Measurements from ENCODE around the gene PLPP3. TPM values are rescaled to one million over a fixed set of nuclear protein-coding genes. Genes with fewer than 3 reads are reported as not detected.

Gene PLPP3
- polyA plus RNA-seq, 3 donors: 129 to 140 (median 129) TPM

- DNase-seq (ENCODE audit: low read depth in 3 of 3, low spot score in 2 of 3): no peak
Measured at GRCh38 chr1:56577406-56578137, 1.8 kb downstream of the PLPP3 start.

- no peak for DNase-seq (ENCODE audit: low read depth in 3 of 3, low spot score in 2 of 3)
Measured at GRCh38 chr1:56576880-56577405, 2.4 kb downstream of the PLPP3 start.

- DNase-seq (ENCODE audit: low read depth in 3 of 3, low spot score in 2 of 3): no peak
Measured at GRCh38 chr1:56575865-56576264, 3.5 kb downstream of the PLPP3 start.

DNA sequence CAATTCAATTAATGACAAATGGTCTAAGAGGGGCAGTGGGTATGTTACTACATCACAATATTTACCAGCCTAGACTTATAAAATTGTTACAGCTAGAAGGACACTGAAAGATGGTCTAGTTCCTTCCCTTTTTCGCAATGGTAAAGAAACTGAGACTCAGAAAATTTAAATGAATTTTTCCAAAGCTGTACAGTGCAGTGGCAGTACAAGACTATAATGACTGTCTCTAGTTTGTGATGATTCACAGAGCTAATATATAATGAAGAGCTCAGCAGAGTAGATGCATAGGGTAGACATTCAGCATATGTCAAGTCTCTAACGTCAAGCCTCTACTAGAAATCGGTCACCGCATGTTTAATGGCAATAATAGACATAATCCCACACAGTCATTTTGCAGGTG is 4.6 kb downstream of the PLPP3 start:
- DNase-seq (ENCODE audit: low read depth in 3 of 3, low spot score in 2 of 3): no peak

DNA sequence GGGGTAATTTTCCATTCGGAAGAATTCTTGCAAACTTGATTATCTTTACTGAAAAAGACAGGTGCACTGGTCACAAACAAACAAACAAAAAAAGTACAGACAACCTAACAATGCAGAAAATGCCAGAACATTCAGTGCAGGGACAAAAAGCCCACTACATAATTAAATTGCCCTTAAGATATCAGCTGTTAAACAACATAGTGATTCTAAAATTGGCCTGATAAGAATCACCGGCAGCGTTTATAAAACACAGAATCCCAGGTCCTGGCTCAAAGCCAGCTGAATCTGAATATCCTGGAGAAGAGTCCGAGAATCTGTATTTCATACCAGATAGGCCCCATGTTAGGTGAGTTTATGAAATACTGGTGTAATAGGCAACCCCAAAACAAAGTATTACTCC is 6.1 kb downstream of the PLPP3 start:
- DNase-seq (ENCODE audit: low read depth in 3 of 3, low spot score in 2 of 3): no peak

DNA sequence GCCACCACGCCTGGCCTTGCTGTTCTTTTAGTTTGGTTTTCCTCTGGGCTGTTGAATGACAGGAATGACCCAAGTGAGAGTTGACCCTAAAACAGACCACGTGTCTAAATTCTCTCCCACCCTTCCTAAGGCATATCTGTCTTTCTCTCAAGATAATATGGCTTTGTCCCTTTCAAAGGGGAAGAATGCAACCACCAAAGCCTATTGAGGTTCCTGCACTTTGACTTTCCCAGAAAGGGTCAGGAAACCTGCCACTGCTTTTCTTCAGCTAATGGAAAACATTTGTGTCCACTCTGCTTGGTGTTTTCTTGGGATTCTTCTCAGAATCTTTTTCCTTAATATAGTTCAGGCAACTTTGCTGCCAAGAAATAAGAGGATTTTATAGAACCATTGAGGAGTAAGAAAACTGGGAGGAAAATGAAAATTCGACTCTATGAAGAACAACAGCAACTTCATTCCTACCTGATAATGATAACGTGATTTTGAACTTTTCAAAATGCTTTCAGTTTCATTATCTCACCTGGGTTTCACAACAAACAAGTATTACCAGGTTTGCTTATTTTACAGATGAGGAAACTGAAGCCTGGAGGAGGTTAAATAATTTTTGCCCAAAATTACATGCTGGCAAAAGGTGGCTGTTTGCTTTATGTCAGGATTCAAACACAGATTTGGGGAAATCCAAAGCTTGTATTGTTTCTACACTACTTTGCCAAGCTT is 6.9 kb downstream of the PLPP3 start:
- DNase-seq (ENCODE audit: low read depth in 3 of 3, low spot score in 2 of 3): no peak

- no peak for DNase-seq (ENCODE audit: low read depth in 3 of 3, low spot score in 2 of 3)
Measured at GRCh38 chr1:56571448-56571847, 7.9 kb downstream of the PLPP3 start.

DNA sequence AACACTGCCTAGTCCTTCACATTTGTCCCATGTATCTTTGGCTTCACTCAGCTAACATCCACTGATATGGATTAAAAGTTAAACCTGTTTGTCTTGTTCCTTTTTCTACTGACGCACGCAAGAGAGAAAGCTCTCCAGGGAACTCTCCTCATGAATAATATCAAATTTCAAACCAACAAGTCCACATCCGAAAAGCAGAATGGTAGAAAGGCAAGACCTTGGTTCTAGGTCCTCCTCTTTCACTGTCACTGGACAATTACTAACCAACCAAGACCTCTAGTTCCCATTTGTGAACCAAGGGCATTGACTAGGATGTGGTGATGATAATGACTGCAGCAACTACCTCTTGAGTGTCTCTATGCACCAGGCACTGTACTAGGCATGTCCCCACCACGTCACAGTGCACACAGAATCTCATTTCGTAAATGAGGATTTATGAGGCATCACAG is 8.4 kb downstream of the PLPP3 start:
- no peak for DNase-seq (ENCODE audit: low read depth in 3 of 3, low spot score in 2 of 3)

GRCh38 chr1:56569661-56570060 is 9.7 kb downstream of the PLPP3 start:
- DNase-seq (ENCODE audit: low read depth in 3 of 3, low spot score in 2 of 3): no peak

- no peak for DNase-seq (ENCODE audit: low read depth in 3 of 3, low spot score in 2 of 3)
Measured at GRCh38 chr1:56566994-56567393, 12.4 kb downstream of the PLPP3 start.

GRCh38 chr1:56566061-56566744 is 13.2 kb downstream of the PLPP3 start:
- DNase-seq (ENCODE audit: low read depth in 3 of 3, low spot score in 2 of 3): no peak

GRCh38 chr1:56564615-56565014 is 14.7 kb downstream of the PLPP3 start:
- DNase-seq (ENCODE audit: low read depth in 3 of 3, low spot score in 2 of 3): no peak

GRCh38 chr1:56563568-56563967 is 15.8 kb downstream of the PLPP3 start:
- no peak for DNase-seq (ENCODE audit: low read depth in 3 of 3, low spot score in 2 of 3)

GRCh38 chr1:56562891-56563452 is 16.4 kb downstream of the PLPP3 start:
- no peak for DNase-seq (ENCODE audit: low read depth in 3 of 3, low spot score in 2 of 3)

DNA sequence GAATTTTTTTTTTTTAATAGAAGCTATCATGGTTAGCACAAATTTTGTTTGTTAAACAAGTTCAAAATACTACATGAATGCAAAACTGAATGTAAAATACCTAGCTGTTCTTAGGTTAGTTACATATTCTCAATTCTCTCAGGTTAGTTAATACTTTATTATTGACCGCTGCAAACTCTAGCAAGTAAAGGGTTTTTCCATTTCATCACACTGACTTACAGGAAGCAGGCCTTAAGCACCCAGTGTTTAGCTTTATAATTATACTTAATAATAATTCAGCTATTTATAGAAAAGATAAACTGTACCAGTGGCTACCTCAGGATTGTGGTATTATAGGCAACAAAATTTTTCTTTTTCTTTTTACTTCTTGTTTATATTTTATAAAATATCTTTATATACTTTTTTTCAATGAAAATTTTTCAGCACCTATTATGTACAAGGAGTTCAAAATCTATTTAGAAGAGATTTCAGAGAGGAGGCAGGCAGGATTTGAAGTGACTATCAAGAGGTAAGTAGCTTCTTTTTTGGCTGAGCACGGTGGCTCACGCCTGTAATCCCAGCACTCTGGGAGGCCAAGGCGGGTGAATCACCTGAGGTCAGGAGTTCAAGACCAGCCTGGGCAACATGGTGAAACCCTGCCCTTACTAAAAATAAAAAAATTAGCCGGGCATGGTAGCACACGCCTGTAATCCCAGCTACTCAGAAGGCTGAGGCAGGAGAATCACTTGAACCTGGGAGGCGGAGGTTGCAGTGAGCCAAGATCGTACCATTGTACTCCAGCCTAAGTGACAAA is 17.9 kb downstream of the PLPP3 start:
- no peak for DNase-seq (ENCODE audit: low read depth in 3 of 3, low spot score in 2 of 3)

- DNase-seq (ENCODE audit: low read depth in 3 of 3, low spot score in 2 of 3): no peak
Measured at GRCh38 chr1:56557746-56558145, 21.6 kb downstream of the PLPP3 start.

DNA sequence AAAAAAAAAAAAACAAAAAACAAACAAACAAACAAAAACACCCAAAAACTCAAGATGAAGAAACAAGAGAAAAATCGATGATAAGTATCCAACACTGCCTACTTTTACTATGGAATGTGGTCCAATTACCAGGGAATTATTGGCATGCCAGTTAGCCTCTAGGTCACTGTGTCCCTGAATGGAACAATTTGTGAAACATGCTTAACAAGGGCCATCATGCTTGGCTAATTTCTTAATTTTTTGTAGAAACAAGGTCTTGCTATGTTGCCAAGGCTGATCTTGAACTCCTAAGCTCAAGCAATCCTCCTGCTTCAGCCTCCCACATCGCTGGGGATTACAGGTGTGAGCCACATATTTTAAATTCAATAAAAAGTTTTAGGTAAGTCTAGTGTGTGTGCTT is 23.9 kb downstream of the PLPP3 start:
- DNase-seq (ENCODE audit: low read depth in 3 of 3, low spot score in 2 of 3): no peak

DNA sequence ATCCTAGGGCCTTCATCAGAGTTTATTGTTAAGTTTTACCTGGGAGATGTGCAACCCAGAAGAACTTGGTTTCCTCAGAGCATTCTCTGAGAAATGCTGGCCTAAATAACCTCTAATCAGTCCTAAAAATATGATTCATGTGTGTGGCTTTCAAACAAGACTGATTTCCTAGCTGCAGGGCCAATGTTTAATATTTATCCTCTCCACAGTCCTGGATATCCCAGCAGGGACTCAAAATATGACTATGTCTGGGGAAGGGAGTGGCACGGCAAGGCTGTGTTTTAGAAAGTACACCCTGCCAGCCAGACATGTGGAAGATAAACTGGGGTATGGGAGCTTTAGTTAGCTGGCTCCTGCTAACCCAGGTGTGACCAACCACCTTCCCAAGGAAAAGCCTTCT is 26.3 kb downstream of the PLPP3 start:
- no peak for DNase-seq (ENCODE audit: low read depth in 3 of 3, low spot score in 2 of 3)

DNA sequence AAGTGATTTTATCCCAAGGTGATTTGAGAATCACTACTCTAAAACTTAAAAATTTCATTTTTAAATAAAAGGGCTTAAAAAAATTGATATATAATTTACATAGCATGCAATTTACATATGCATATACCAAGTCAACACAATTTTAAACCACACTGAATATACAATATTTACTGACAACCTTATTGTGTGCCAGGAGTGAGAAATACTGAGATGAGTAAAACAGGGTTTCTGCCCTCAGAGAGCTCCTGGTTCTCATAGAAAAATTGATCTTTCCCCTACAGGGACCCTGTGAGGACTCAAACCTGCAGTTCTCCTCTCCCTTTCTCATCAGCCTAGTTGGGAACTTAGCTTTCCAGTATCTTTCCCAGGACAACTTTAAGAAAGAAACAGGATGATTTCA is 27.0 kb downstream of the PLPP3 start:
- DNase-seq (ENCODE audit: low read depth in 3 of 3, low spot score in 2 of 3): no peak

DNA sequence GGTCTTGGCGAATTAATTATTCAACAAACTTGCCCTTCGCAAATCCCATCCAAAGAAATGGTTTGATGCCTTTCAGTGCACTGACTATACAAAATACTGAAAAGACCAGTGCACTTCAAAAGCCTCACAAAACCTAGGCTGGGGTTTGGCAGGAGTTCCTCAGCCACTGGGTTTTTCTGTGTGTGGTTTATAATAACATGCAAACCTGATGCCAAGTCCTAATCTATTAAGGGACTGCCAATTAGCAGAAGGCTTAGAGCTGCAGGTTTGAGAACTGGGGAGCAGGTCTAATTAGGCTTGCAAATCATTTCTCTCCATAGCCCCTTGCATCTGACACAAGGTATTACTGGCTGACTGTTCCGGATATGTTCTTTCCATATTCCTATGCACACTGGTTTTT is 27.7 kb downstream of the PLPP3 start:
- DNase-seq (ENCODE audit: low read depth in 3 of 3, low spot score in 2 of 3): no peak

DNA sequence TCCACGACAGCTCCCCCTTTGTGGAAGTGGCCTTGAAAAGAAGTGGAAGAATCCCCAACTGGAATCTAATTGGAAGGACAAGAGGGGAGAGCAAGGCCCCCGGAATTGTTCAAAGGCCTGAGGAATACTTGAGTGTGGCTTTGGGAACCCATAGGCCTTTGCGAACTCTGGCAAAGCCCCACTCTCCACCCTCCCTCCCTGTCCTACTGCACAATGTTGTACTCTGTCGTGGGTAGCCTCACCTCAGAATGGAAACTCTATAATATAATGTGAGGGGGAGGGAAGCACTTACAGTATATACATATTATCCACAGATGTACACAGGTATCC is 28.5 kb downstream of the PLPP3 start:
- no peak for DNase-seq (ENCODE audit: low read depth in 3 of 3, low spot score in 2 of 3)
